HUES48 (cell line): ENCODE measurements around the gene FCHSD2.

Experiments
- H3K27ac ChIP-seq: one replicate; pipeline ENCODE4 v1.7.0; 2013; ENCODE audit warnings: low read depth, low read length, inconsistent platforms
- H3K27me3 ChIP-seq: 2 replicates; pipeline ENCODE4 v1.6.1; 2013; ENCODE audit warnings: mild to moderate bottlenecking, low read length; ENCODE audit not compliant: control insufficient read depth, insufficient read depth
- H3K36me3 ChIP-seq: 2 replicates; pipeline ENCODE4 v1.6.1; 2013; ENCODE audit warnings: low read length; ENCODE audit not compliant: control insufficient read depth, insufficient read depth
- H3K4me1 ChIP-seq: 2 replicates; pipeline ENCODE4 v1.6.1; 2013; ENCODE audit warnings: mild to moderate bottlenecking, low read length; ENCODE audit not compliant: control insufficient read depth, insufficient read depth
- H3K4me3 ChIP-seq: 2 replicates; pipeline ENCODE4 v1.5.1; 2013; ENCODE audit warnings: mild to moderate bottlenecking, low read depth, low read length
- H3K9ac ChIP-seq: 2 replicates; pipeline ENCODE4 v1.6.1; 2013; ENCODE audit warnings: mild to moderate bottlenecking, low read depth, low read length, moderate library complexity
- H3K9me3 ChIP-seq: 2 replicates; pipeline ENCODE4 v1.6.1; 2013; ENCODE audit warnings: low read length; ENCODE audit not compliant: control insufficient read depth, insufficient read depth

FCHSD2 gene

GRCh38 chr11:73114835-73115220 lies 27.3 kb downstream of the FCHSD2 start:
- Histone ChIP-seq H3K4me3 (no peak overlapping the region), H3K9ac (no peak overlapping the region), H3K27ac (no peak overlapping the region), H3K36me3 (no peaks in the 10 kb centered on the region), H3K27me3 (no peaks in the 10 kb centered on the region), H3K4me1 (no peaks in the 10 kb centered on the region), H3K9me3 (no peaks in the 10 kb centered on the region)

DNA sequence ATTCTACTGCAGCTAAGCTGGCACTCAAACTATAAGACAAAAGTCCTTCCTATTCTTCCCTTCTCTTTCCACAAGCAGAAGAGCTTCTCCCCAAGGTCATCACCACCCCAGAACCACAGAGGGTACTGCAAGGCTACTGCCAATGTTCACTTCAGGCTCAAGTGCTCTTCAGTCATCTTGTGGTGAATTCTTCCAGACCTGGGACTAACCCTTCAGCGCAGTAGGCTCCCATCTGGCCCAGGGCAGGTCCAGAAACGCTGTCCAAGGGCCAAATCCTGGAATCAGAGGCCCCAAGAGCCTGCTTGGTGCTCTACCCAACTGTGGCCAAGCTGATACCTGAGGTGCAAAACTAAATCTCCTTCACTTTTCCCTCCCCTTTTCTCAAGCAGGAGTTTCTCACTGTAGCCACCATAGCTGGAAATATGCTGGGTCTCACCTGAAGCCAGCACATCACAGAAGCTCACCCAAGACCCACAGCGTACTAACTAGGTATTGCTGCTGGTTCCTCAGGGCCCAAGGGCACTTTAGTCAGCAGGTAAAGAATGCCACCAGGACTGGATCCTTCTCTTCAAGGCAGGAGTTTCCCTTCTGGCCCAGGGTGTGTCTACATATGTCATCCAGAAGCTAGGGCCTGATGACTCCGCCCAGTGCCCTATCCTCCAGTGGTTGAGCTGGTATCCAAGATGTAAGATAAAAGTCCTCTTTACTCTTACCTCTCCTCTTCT lies 27.8 kb downstream of the FCHSD2 start:
- Histone ChIP-seq H3K27ac (no peak overlapping the region), H3K4me3 (no peak overlapping the region), H3K9ac (no peak overlapping the region), H3K36me3 (no peaks in the 10 kb centered on the region), H3K27me3 (no peaks in the 10 kb centered on the region), H3K9me3 (no peaks in the 10 kb centered on the region), H3K4me1 (no peaks in the 10 kb centered on the region)

DNA sequence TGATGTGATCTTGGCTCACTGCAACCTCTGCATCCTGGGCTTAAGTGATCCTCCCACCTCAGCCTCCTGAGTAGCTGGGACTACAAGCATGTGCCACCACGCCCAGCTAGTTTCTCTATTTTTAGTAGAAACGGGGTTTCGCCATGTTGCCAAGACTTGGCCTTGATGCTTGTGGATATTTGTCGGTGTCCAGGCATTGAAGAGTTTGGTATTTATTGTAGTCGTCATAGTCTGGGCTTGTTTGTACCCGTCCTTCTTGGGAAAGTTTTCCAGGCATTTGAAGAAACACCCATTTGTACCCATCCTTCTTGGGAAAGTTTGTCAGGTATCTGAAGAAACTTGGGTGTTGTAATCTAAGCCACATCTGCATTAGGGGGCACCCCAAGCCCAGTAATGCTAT lies 28.7 kb downstream of the FCHSD2 start:
- H3K4me3 ChIP-seq = no peak overlapping the region

DNA sequence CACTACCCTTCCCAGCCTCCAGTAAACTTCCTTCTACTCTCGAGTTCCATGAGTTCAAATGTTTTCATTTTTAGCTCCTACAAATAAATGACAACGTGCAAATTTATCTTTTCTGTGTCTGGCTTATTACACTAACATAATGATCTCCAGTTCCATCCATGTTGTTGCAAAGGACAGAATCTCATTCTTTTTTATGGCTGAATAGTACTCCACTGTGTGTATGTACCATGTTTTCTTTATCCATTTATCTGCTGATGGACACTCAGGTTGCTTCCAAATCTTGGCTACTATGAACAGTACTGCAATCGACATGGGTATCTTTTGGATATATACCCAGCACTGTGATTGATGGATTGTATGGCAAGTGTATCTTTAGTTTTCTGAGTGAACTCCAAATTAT lies 34.5 kb downstream of the FCHSD2 start:
- no peaks in the 10 kb centered on the region for H3K36me3 ChIP-seq
- H3K4me3 ChIP-seq = no peak overlapping the region
- no peaks in the 10 kb centered on the region for H3K9me3 ChIP-seq

More for the DNA sequence above, 28.7 kb downstream of the FCHSD2 start:
- Histone ChIP-seq H3K27me3 (no peaks in the 10 kb centered on the region), H3K9me3 (no peaks in the 10 kb centered on the region), H3K4me1 (no peaks in the 10 kb centered on the region), H3K27ac (no peak overlapping the region), H3K9ac (no peak overlapping the region), H3K36me3 (no peaks in the 10 kb centered on the region)

DNA sequence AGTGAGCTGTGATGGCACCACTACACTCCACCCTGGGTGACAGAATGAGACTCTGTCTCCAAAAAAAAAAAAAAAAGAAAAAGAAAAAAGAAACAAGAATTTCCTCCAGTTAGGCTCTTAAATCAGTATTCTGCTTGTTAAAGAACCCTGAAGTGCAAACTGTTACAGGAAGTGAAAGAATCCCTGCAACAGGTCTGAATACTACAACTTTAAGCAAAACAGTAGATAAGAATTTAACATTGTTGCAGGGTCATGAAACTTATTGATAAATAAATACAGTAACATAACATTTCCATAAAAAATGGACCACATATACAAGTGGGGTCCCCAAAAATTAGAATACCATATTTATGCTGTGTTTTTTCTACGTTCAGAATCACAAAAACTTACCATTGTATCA lies 35.8 kb downstream of the FCHSD2 start:
- Histone ChIP-seq H3K27ac (no peak overlapping the region), H3K4me3 (no peak overlapping the region), H3K36me3 (no peaks in the 10 kb centered on the region), H3K9ac (no peak overlapping the region), H3K4me1 (no peaks in the 10 kb centered on the region), H3K9me3 (no peaks in the 10 kb centered on the region), H3K27me3 (no peaks in the 10 kb centered on the region)

More for the DNA sequence above, 34.5 kb downstream of the FCHSD2 start:
- H3K27ac ChIP-seq = no peak overlapping the region
- H3K9ac ChIP-seq = no peak overlapping the region
- no peaks in the 10 kb centered on the region for H3K27me3 ChIP-seq
- no peaks in the 10 kb centered on the region for H3K4me1 ChIP-seq

- H3K9ac ChIP-seq = no peak overlapping the region
- H3K4me1 ChIP-seq = peaks cover 7% of the 10 kb centered on the region
- no peak overlapping the region for H3K4me3 ChIP-seq
- no peaks in the 10 kb centered on the region for H3K9me3 ChIP-seq
- no peak overlapping the region for H3K27ac ChIP-seq
- no peaks in the 10 kb centered on the region for H3K36me3 ChIP-seq
- no peaks in the 10 kb centered on the region for H3K27me3 ChIP-seq
These were observed 41.5 kb downstream of the FCHSD2 start for GRCh38 chr11:73100578-73100977.

DNA sequence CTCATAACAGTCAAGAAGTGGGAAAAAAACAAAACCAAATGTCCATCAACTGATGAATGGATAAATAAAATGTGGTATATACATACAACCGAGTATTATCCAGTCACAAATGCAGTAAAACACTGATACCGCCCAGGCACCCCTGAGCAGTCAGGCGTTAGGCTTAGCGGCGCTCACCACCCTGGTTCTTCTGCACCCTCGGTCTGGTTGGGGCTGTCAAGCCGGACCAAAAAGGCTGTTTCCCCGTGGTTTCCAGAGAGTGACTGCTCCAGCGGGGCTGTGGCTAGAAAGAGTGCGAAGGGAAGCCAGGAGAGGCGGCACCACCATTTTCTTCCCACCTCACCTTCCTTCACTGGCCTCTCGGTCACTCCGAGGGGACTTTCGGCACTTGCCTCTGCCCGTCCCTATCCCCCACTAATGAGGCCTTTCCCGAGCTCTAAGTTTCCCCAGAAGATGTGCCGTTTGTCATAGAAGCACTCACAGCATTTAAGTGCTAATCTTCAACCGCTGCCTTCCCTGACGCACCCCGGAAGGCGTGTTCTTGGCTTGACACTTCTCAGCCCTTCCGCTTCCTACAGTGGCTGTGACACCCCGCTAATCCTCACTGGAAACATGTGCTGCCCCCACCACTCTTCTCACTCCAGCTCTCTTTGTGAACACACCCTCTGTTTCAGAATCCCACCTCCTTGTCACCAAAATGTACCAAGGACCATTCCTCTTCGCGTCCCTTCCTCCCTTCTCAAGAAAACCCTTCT lies 42.4 kb downstream of the FCHSD2 start:
- Histone ChIP-seq H3K4me3 (no peak overlapping the region), H3K27me3 (no peaks in the 10 kb centered on the region), H3K27ac (no peak overlapping the region), H3K9ac (no peak overlapping the region), H3K4me1 (peaks cover 7% of the 10 kb centered on the region), H3K36me3 (no peaks in the 10 kb centered on the region), H3K9me3 (no peaks in the 10 kb centered on the region)

- Histone ChIP-seq H3K9ac (no peak overlapping the region), H3K4me1 (peaks cover 7% of the 10 kb centered on the region), H3K27ac (no peak overlapping the region), H3K4me3 (no peak overlapping the region), H3K27me3 (no peaks in the 10 kb centered on the region), H3K9me3 (no peaks in the 10 kb centered on the region), H3K36me3 (no peaks in the 10 kb centered on the region)
These were observed 46.5 kb downstream of the FCHSD2 start for GRCh38 chr11:73095613-73096012.

DNA sequence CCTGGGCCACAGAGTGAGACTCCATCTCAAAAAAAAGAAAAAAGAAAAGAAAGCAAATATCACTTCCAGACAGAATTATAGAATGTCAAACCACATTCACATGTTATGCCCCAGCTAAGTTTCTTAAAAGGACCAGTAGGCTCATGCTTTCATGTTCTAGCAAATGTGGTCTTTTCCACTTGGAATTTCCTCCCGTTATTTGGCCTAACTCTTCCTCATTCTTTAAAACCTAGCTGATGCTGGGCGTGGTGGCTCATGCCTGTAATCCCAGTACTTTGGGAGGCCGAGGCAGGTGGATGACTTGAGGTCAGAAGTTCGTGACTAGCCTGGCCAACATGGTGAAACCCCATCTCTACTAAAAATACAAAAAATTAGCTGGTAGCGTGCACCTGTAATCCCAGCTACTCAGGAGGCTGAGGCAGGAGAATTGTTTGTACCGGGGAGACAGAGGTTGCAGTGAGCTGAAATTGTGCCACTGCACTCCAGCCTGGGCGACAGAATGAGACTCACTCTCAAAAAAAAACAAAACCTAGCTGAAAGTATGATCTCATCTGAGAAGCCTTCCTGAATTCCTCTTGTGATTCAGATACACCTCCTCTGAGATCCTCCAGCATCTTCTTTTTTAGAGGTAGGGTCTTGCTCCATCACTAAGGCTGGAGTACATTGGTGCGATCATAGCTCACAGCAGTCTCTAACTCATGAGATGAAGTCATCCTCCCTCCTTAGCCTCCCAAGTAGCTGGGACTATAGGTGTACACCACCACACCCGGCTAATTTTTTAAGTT lies 50.4 kb downstream of the FCHSD2 start:
- Histone ChIP-seq H3K27me3 (no peaks in the 10 kb centered on the region), H3K36me3 (no peaks in the 10 kb centered on the region), H3K4me3 (no peak overlapping the region), H3K27ac (no peak overlapping the region), H3K9ac (no peak overlapping the region), H3K4me1 (no peaks in the 10 kb centered on the region), H3K9me3 (no peaks in the 10 kb centered on the region)

GRCh38 chr11:73087730-73088129 lies 54.4 kb downstream of the FCHSD2 start:
- Histone ChIP-seq H3K27ac (no peak overlapping the region), H3K27me3 (no peaks in the 10 kb centered on the region), H3K9ac (no peak overlapping the region), H3K36me3 (no peaks in the 10 kb centered on the region), H3K4me1 (no peaks in the 10 kb centered on the region), H3K9me3 (no peaks in the 10 kb centered on the region), H3K4me3 (no peak overlapping the region)
